GM12801 (cell line): ENCODE measurements around the gene MTCL3.

Experiments used
- CTCF ChIP-seq: IDR thresholded peaks from one replicate; pipeline ENCODE4 v1.5.1; 2011; ENCODE audit warnings: control low read depth; ENCODE audit not compliant: insufficient read length; ENCODE audit errors: extremely low read depth

The MTCL3 gene

GRCh38 chr6:127522714-127523113 is 3.6 kb upstream of the MTCL3 start:
- no peak for TF ChIP-seq CTCF

GRCh38 chr6:127520066-127520465 is 931 bp upstream of the MTCL3 start:
- TF ChIP-seq CTCF: no peak

GRCh38 chr6:127519469-127519785 is 292 bp upstream of the MTCL3 start:
- TF ChIP-seq CTCF: no peak

GRCh38 chr6:127518191-127518709 is 885 bp downstream of the MTCL3 start:
- no peak for TF ChIP-seq CTCF

GRCh38 chr6:127517693-127518092 is 1.4 kb downstream of the MTCL3 start:
- no peak for TF ChIP-seq CTCF

- no peak for TF ChIP-seq CTCF
Observed at GRCh38 chr6:127516662-127517273, 2.4 kb downstream of the MTCL3 start.

- TF ChIP-seq CTCF: no peak
Observed at GRCh38 chr6:127515794-127516661, 3.1 kb downstream of the MTCL3 start.
